GM18505 (cell line): ENCODE results near the gene SLC9A7.
"Not testable (repeated sequence)": the region's sequence is repeated elsewhere in the genome, so short reads cannot be mapped to it uniquely, and the experiment has no call there.

Experiments used
- ATAC-seq: cut with Tn5 transposase; IDR thresholded peaks from one replicate; pipeline ENCODE4 v1.9.1; 2021; ENCODE audit not compliant: unreplicated experiment
- POLR2A ChIP-seq: IDR thresholded peaks from 4 replicates; pipeline ENCODE4 v1.6.1; 2011; ENCODE audit warnings: borderline replicate concordance; ENCODE audit not compliant: insufficient read depth, insufficient read length; ENCODE audit errors: extremely low read depth

Gene SLC9A7

DNA sequence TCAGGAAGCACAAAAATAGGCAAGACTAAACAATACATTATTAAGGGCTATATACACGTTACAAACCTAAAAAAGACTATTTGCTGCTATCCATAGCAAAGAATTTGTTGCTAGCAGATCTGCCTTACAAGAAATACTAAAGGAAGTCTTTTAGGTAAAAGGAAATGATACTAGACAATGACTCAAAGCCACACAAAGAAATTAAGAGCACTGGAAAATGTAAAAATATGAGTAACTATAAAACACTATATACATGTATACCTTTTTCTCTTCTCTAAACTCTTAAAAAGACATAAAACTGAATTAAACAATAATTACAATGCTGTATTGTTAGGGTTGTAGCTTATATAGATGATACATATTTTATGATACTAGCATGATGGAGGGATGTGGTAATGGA lies 25.7 kb downstream of the SLC9A7 start:
- ATAC-seq = no peak
- TF ChIP-seq POLR2A = no peak

DNA sequence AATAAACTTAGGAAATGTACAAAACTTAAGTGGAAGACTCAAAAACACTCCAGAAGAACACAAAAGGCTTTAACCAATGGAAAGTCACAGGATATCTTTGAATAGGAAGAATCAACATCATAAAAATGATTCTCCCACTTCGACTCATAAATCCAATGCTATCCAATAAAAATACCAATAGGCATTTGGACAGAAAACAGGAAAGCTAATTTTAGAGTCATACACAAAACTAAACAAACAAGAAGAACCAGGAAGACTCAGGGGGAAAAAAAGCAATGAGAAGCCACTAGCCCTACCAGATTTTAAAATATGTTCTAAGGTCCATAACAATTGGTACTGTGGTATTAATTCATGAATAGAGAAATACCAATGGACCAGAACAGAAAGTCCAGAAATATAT lies 28.2 kb downstream of the SLC9A7 start:
- TF ChIP-seq POLR2A = no peak
- no peak for ATAC-seq

GRCh38 chrX:46727441-46727840 lies 31.5 kb downstream of the SLC9A7 start:
- no peak for TF ChIP-seq POLR2A
- ATAC-seq = no peak

DNA sequence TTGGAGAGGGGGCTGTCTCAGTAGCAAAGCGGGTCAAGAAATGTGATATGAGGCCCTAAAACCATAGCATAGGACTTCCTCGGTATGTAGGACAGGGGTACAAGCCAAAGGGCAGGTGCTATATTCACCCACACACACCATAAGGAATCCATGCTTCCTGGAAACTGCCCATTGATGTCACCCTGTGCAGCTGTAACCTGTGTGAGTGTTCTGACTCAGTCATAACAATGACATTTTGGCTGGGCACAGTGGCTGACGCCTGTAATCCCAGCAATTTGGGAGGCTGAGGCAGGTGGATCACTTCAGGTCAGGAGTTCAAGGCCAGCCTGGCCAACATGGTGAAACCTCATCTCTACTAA lies 35.4 kb downstream of the SLC9A7 start:
- ATAC-seq = not testable (repeated sequence)

DNA sequence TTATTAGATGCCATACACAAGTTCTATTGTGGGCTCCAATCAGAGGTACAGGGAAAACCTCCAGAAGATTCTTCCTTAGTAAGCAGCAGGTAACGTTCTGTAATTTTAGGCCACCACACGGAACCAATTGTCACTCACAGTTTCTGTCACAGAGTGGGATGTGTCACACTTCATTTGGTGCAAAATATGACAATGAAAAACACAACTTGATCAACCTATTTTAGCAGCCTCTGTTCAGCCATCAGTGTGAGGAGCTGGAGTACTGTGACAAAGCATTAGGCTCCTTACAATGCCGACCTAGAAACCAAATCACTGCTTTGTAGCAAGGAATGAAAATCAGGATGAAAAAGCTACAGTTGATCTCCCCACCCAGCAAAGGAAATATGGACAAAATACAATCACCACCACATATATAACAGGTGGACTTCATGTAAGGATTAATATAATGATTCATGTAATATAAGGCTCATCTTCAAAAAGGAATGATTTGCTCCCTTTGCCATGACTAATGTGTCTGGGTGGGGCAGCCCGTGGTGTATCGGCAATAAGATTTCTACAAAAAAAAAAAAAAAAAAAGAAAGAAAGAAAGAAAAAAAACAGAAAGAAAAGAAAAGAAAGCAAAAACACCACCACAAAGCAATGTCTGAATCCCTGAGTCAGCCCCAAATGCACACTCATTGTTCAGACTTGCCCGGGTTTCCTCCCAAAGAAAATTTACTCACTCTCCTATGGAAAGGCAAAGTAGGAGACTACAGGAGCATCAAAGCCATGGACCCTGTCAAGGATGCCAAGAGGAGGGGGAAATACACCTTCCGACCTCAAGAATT lies 36.0 kb downstream of the SLC9A7 start:
- ATAC-seq = no peak
- TF ChIP-seq POLR2A = no peak

DNA sequence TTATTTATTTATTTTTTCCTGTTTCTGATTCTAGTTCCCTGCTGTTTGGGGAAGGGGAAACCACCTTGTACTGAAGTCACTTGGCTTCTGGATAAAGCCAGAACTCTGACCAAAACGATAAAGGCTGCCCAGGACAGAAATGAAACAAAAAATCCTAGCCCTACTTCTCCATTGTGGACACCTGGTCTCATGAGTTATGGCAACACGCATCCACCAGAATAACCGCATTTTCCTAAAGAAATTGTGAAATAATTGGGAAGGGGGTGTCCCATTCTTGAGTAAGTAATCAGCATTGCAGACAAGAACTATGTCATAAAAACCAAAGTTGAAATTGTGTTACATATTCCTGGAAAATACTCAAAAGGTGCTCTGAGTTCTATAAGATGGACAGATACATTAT lies 42.1 kb downstream of the SLC9A7 start:
- ATAC-seq = no peak
- no peak for TF ChIP-seq POLR2A

GRCh38 chrX:46715997-46716396 lies 42.9 kb downstream of the SLC9A7 start:
- TF ChIP-seq POLR2A = no peak
- ATAC-seq = no peak

DNA sequence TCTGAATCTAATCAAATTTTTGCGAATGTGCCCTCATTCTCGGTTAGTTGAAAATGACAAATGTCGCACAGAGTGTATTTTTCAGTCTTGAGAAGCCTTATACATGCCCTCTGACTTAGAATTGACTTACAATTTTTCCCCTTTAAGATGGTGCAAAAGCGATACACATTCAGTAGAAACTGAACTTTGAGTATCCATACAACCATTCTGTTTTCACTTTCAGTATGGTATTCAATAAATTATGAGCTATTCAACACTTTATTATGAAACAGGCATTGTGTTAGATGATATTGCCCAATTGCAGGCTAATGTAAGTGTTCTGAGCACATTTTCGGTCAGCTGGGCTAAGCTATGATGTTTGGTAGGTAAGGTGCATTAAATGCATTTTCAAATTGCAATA lies 43.4 kb downstream of the SLC9A7 start:
- no peak for TF ChIP-seq POLR2A
- ATAC-seq = no peak

GRCh38 chrX:46713672-46714490 lies 45.0 kb downstream of the SLC9A7 start:
- peak; percentile 51 for ATAC-seq
- TF ChIP-seq POLR2A = no peak

DNA sequence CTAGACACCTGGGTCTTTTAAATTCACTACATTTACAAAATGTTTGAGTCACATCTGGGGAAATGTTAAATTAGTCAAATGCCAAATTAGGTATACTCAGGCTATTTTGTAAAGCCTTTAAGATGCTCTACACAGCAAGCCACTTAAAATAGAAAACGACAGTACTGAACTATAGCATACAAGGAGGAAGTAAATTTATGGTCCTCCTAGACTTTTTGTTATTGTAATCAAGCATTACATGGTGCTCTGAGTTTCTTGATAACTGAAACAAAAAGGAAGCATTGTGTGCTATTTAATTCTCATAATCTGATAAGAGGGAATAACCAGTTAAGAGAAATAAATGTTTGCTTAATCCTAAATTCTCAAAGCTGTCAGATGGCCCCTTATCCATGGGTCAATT lies 46.2 kb downstream of the SLC9A7 start:
- no peak for ATAC-seq

GRCh38 chrX:46710927-46711623 lies 47.8 kb downstream of the SLC9A7 start:
- ATAC-seq = peak; percentile 32
- TF ChIP-seq POLR2A = peak; percentile 31

More for the DNA sequence above, 46.2 kb downstream of the SLC9A7 start:
- TF ChIP-seq POLR2A = no peak

- ATAC-seq = peak; percentile 6
- TF ChIP-seq POLR2A = no peak
Observed at GRCh38 chrX:46710425-46710824, 48.5 kb downstream of the SLC9A7 start.

DNA sequence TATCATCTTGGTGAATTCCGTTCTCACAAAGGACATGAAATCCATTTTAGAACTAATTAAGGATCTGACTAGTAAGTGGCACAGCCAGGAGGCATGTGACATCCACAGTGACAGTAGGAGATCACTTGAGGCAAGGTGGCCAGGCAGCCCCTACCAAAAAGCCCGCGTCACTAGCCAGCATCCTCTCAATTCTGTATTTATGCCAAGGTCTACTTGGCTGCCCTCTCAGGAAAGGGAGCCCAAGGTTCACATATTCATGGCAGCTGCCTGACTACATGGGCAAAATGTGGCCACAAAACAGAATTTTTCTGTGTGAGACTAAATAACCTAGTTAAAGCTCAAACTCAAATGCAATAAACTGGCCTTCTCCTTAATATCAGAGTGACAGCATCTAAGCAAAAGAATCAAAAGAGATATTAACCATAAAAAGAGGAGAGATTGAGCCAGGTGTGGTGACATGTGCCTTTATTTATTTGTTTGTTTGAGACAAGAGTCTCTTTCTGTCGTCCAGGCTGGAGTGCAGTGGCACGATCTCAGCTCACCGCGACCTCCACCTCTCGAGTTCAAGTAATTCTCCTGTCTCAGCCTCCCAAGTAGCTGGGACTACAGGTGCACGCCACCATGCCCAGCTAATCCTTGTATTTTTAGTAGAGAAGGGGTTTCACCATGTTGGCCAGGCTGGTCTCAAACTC lies 51.5 kb downstream of the SLC9A7 start:
- TF ChIP-seq POLR2A = no peak

More for the DNA sequence above, 51.5 kb downstream of the SLC9A7 start:
- ATAC-seq = no peak
